K562 (cell line): ENCODE measurements around the gene C6orf89. TPM values are rescaled to one million over a fixed set of nuclear protein-coding genes. Genes with fewer than 3 reads are reported as not detected.
A peak's percentile ranks its signal among the peaks of the same experiment; 100 is the strongest.

Experiments used
- CBX8 ChIP-seq: fragments of 200-600 bp; sonication (generic); IDR thresholded peaks from 2 replicates; pipeline ENCODE4 v1.6.1; 2012; ENCODE audit warnings: borderline replicate concordance, mixed run types, low read depth, mild to moderate bottlenecking, moderate library complexity, mixed read lengths, low read length, control low read depth, inconsistent platforms; ENCODE audit not compliant: poor library complexity, severe bottlenecking; ENCODE audit errors: extremely low read depth
- GATAD2B ChIP-seq: fragments of 450-650 bp; IDR thresholded peaks from 2 replicates; pipeline ENCODE4 v1.6.1; 2017; ENCODE audit warnings: mild to moderate bottlenecking, borderline replicate concordance
- GTF2F1 ChIP-seq: IDR thresholded peaks from 2 replicates; pipeline ENCODE4 v1.6.1; 2011; ENCODE audit warnings: low read depth, low read length, improper control_type of control experiment
- HCFC1 ChIP-seq: IDR thresholded peaks from 2 replicates; pipeline ENCODE4 v1.6.1; 2012; ENCODE audit warnings: low read depth, low read length, improper control_type of control experiment
- HMG20B ChIP-seq: fragments of 250-450 bp; sonication (Bioruptor Pico); IDR thresholded peaks from 2 replicates; pipeline ENCODE4 v1.5.0; 2021; ENCODE audit warnings: mild to moderate bottlenecking
- HOMEZ ChIP-seq: fragments of 250-450 bp; sonication (Bioruptor Pico); IDR thresholded peaks from 2 replicates; pipeline ENCODE4 v1.4.0; 2020; ENCODE audit warnings: mild to moderate bottlenecking, moderate library complexity
- ID3 ChIP-seq, 2 experiments: fragments of 250-450 bp in 1 of 2; fragments of 450-650 bp in 1 of 2; sonication (Bioruptor Pico) in 1 of 2; IDR thresholded peaks; 2 replicates each; pipeline versions ENCODE4 v1.6.1 to v1.8.0; 2016 to 2021; ENCODE audit warnings: mild to moderate bottlenecking in 2 of 2, moderate library complexity in 2 of 2, missing compliant biosample characterization in 1 of 2, missing genetic modification characterization in 1 of 2
- MAX ChIP-seq: sonication (generic); formaldehyde crosslinking; IDR thresholded peaks from 2 replicates; pipeline ENCODE4 v1.9.0; 2022; ENCODE audit warnings: mild to moderate bottlenecking, missing genetic modification reagents
- NR4A1 ChIP-seq, 2 experiments: fragments of 250-450 bp in 1 of 2; fragments of 450-650 bp in 1 of 2; sonication (Bioruptor Pico) in 1 of 2; IDR thresholded peaks; 2 replicates each; pipeline versions ENCODE4 v1.4.0 to v1.6.1; 2016 to 2020; ENCODE audit warnings: mild to moderate bottlenecking in 2 of 2, missing compliant biosample characterization in 1 of 2, missing genetic modification characterization in 1 of 2, moderate library complexity in 1 of 2
- PHF20 ChIP-seq: fragments of 450-650 bp; IDR thresholded peaks from 2 replicates; pipeline ENCODE4 v1.6.1; 2018; ENCODE audit not compliant: partially characterized antibody
- PRPF4 ChIP-seq: fragments of 200-400 bp; formaldehyde crosslinking; IDR thresholded peaks from one replicate; pipeline ENCODE4 v1.6.1; 2017; ENCODE audit warnings: low read length, low read depth, mild to moderate bottlenecking; ENCODE audit not compliant: insufficient read depth, poor library complexity, severe bottlenecking
- THRA ChIP-seq: fragments of 450-650 bp; IDR thresholded peaks from 2 replicates; pipeline ENCODE4 v1.6.1; 2017; ENCODE audit warnings: mild to moderate bottlenecking, moderate library complexity
- ZNF224 ChIP-seq: sonication (generic); formaldehyde crosslinking; IDR thresholded peaks from 2 replicates; pipeline ENCODE4 v1.8.0; 2022; ENCODE audit warnings: mild to moderate bottlenecking, missing genetic modification reagents
- ZNF780A ChIP-seq: fragments of 250-450 bp; sonication (Bioruptor Pico); IDR thresholded peaks from 2 replicates; pipeline ENCODE4 v1.5.0; 2021; ENCODE audit warnings: mild to moderate bottlenecking
- polyA plus RNA-seq, 8 experiments: library from polyadenylated mRNA; depleted of rRNA in 4 of 8; stranded (reverse) in 5 of 8; unstranded in 3 of 8; fragments of >200 nt; fragmentation: Nextera tagmentation in 2 of 8; fragmentation: Illumina TruSeq in 1 of 8; extraction: Ambion mirVana in 2 of 8; extraction: Trizol in 1 of 8; gene quantifications; 2 replicates each; pipeline versions ENCODE4 v1.2.1 to v1.2.3, GENCODE V29; 2011 to 2014; ENCODE audit warnings: inconsistent platforms in 1 of 8, missing spikeins in 1 of 8
- total RNA-seq, 7 experiments: library from RNA; depleted of rRNA in 6 of 7; stranded (reverse); fragments of >200 nt in 6 of 7; fragmentation: Illumina TruSeq in 2 of 7; extraction: Trizol in 2 of 7; gene quantifications; 2 replicates each; pipeline versions ENCODE4 v1.2.1 to v1.2.3, GENCODE V29; 2011 to 2021; ENCODE audit warnings: low replicate concordance in 1 of 7

The C6orf89 gene
- total and polyA plus RNA-seq, 9 of the 15 experiments (the other 6 are each of a cell fraction or from before 2014, with no cell fraction given) = 35.2 to 111 (median 58.5) TPM

- TF ChIP-seq GATAD2B (0 out of 2 replicates have a peak, but pooled peaks have one; percentile 56), HMG20B (CRISPR knock-in tag) (no peak), CBX8 (no peak), GTF2F1 (no peak), HCFC1 (peak; percentile 89), THRA (no peak), PHF20 (peak; percentile 96), MAX (CRISPR knock-in tag) (peak; percentile 92), ZNF780A (CRISPR knock-in tag) (no peak), ZNF224 (CRISPR knock-in tag) (no peak), HOMEZ (CRISPR knock-in tag) (no peak), PRPF4 (no peak), NR4A1 (CRISPR knock-in tag; IDR thresholded peaks at IDR 0.05) (peak; percentile 60; the same call in 1 of the 2 replicates), NR4A1 (tag; IDR thresholded peaks at IDR 0.05) (no peak; the same call in 1 of the 2 replicates), ID3 (CRISPR knock-in tag; IDR thresholded peaks at IDR 0.05) (no peak), ID3 (tag; IDR thresholded peaks at IDR 0.05) (0 out of 2 replicates have a peak, but pooled peaks have one; percentile 39)
These were observed at the start of gene C6orf89 (continued) for GRCh38 chr6:36885461-36886401.
